H54 (cell line): ENCODE results near the gene CHRM1.

Experiments
- DNase-seq: peaks from one replicate; pipeline ENCODE4 v3.0.0; 2011; ENCODE audit warnings: low spot score, mixed read lengths; ENCODE audit not compliant: insufficient read length
- FAIRE-seq: peaks from 3 replicates; lab custom pipeline; 2011; peaks lifted over from hg19 to GRCh38; lab: Jason Lieb, UNC
- POLR2A ChIP-seq: IDR thresholded peaks from 2 replicates; pipeline ENCODE4 v1.6.1; 2011; ENCODE audit warnings: low read depth, mild to moderate bottlenecking, low read length

Gene CHRM1

GRCh38 chr11:62921573-62922188, 518 bp upstream of the CHRM1 start:
- no peak for FAIRE-seq
- DNase-seq: peak; percentile 58
- no peak for TF ChIP-seq POLR2A

GRCh38 chr11:62919898-62920640, 1.1 kb downstream of the CHRM1 start:
- FAIRE-seq: no peak

GRCh38 chr11:62919476-62919875, 1.7 kb downstream of the CHRM1 start:
- no peak for DNase-seq
- FAIRE-seq: no peak
- no peak for TF ChIP-seq POLR2A

More at GRCh38 chr11:62919898-62920640, 1.1 kb downstream of the CHRM1 start:
- no peak for DNase-seq
- TF ChIP-seq POLR2A: no peak

- TF ChIP-seq POLR2A: no peak
- FAIRE-seq (no peak), DNase-seq (no peak)
These were observed 2.6 kb downstream of the CHRM1 start for GRCh38 chr11:62918531-62918930.

GRCh38 chr11:62917906-62918502, 3.2 kb downstream of the CHRM1 start:
- DNase-seq (no peak), FAIRE-seq (no peak)
- no peak for TF ChIP-seq POLR2A

- DNase-seq (no peak), FAIRE-seq (no peak)
- TF ChIP-seq POLR2A: no peak
These were observed 6.7 kb downstream of the CHRM1 start for GRCh38 chr11:62914416-62914815.

GRCh38 chr11:62912268-62912667, 8.9 kb downstream of the CHRM1 start:
- DNase-seq (no peak), FAIRE-seq (no peak)
- no peak for TF ChIP-seq POLR2A

GRCh38 chr11:62911137-62912130, 9.7 kb downstream of the CHRM1 start:
- DNase-seq: no peak
- TF ChIP-seq POLR2A: no peak
- FAIRE-seq: no peak

GRCh38 chr11:62910141-62910882, 10.9 kb downstream of the CHRM1 start:
- no peak for TF ChIP-seq POLR2A
- FAIRE-seq: no peak
- DNase-seq: no peak

GRCh38 chr11:62909107-62909894, 11.9 kb downstream of the CHRM1 start:
- FAIRE-seq (no peak), DNase-seq (peak; percentile 79)
- no peak for TF ChIP-seq POLR2A

GRCh38 chr11:62908468-62909072, 12.6 kb downstream of the CHRM1 start:
- no peak for FAIRE-seq
- TF ChIP-seq POLR2A: no peak
- no peak for DNase-seq
